ENCODE measurements around the gene DCAF8. TPM values are rescaled to one million over a fixed set of nuclear protein-coding genes. Genes with fewer than 3 reads are reported as not detected.

DCAF8 gene
- total RNA-seq, 1 experiment from 2014 or later = 143 TPM

DNA sequence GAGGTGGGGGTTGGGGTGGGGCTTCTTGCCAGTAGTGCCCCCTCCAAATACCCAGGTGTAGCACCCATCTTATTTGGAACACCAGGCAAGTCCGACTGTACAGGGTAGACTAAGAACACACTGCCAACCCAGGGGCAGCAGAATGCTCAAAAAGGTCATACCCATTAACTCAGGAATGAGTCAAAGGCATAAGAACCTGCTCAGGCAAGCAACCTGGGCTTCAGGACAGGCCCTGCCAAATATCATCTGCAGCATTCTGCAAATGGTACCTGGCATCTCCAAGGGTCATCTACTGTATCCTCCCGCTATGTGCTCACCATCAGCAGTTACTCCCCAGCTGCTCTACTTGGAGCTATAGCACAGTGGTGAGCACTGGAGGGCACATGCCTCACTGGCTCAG lies 37.7 kb downstream of the DCAF8 start:
- no peak overlapping the region for H3K4me3 Mint-ChIP-seq
- ATAC-seq (no peak), DNase-seq (ENCODE audit: low spot score) (no peak)
- TF ChIP-seq, protein P1, sequence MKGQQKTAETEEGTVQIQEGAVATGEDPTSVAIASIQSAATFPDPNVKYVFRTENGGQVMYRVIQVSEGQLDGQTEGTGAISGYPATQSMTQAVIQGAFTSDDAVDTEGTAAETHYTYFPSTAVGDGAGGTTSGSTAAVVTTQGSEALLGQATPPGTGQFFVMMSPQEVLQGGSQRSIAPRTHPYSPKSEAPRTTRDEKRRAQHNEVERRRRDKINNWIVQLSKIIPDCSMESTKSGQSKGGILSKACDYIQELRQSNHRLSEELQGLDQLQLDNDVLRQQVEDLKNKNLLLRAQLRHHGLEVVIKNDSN (CRISPR knock-in tag; IDR thresholded peaks at IDR 0.05) = no peak
- TF ChIP-seq, protein P2, sequence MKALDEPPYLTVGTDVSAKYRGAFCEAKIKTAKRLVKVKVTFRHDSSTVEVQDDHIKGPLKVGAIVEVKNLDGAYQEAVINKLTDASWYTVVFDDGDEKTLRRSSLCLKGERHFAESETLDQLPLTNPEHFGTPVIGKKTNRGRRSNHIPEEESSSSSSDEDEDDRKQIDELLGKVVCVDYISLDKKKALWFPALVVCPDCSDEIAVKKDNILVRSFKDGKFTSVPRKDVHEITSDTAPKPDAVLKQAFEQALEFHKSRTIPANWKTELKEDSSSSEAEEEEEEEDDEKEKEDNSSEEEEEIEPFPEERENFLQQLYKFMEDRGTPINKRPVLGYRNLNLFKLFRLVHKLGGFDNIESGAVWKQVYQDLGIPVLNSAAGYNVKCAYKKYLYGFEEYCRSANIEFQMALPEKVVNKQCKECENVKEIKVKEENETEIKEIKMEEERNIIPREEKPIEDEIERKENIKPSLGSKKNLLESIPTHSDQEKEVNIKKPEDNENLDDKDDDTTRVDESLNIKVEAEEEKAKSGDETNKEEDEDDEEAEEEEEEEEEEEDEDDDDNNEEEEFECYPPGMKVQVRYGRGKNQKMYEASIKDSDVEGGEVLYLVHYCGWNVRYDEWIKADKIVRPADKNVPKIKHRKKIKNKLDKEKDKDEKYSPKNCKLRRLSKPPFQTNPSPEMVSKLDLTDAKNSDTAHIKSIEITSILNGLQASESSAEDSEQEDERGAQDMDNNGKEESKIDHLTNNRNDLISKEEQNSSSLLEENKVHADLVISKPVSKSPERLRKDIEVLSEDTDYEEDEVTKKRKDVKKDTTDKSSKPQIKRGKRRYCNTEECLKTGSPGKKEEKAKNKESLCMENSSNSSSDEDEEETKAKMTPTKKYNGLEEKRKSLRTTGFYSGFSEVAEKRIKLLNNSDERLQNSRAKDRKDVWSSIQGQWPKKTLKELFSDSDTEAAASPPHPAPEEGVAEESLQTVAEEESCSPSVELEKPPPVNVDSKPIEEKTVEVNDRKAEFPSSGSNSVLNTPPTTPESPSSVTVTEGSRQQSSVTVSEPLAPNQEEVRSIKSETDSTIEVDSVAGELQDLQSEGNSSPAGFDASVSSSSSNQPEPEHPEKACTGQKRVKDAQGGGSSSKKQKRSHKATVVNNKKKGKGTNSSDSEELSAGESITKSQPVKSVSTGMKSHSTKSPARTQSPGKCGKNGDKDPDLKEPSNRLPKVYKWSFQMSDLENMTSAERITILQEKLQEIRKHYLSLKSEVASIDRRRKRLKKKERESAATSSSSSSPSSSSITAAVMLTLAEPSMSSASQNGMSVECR (CRISPR knock-in tag; IDR thresholded peaks at IDR 0.05; ENCODE audit: borderline replicate concordance) = no peak
- TF ChIP-seq GRHL2 (CRISPR knock-in tag; IDR thresholded peaks at IDR 0.05; ENCODE audit: insufficient replicate concordance, severe bottlenecking) (no peak), TCF7 (CRISPR knock-in tag; IDR thresholded peaks at IDR 0.05; ENCODE audit: low read depth) (no peak), TP53 (CRISPR knock-in tag; IDR thresholded peaks at IDR 0.05) (no peak), ZNF219 (CRISPR knock-in tag; IDR thresholded peaks at IDR 0.05; ENCODE audit: borderline replicate concordance) (no peak), FOXJ3 (CRISPR knock-in tag; IDR thresholded peaks at IDR 0.05; ENCODE audit: borderline replicate concordance) (no peak), ETV6 (CRISPR knock-in tag; IDR thresholded peaks at IDR 0.05) (no peak), MYBL2 (CRISPR knock-in tag; IDR thresholded peaks at IDR 0.05) (no peak), NFE2L1 (CRISPR knock-in tag; IDR thresholded peaks at IDR 0.05) (no peak), KAT7 (CRISPR knock-in tag; IDR thresholded peaks at IDR 0.05; ENCODE audit: borderline replicate concordance) (no peak)
- TF ChIP-seq, protein P3, sequence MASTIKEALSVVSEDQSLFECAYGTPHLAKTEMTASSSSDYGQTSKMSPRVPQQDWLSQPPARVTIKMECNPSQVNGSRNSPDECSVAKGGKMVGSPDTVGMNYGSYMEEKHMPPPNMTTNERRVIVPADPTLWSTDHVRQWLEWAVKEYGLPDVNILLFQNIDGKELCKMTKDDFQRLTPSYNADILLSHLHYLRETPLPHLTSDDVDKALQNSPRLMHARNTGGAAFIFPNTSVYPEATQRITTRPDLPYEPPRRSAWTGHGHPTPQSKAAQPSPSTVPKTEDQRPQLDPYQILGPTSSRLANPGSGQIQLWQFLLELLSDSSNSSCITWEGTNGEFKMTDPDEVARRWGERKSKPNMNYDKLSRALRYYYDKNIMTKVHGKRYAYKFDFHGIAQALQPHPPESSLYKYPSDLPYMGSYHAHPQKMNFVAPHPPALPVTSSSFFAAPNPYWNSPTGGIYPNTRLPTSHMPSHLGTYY (CRISPR knock-in tag; IDR thresholded peaks at IDR 0.05) = no peak
- TF ChIP-seq, protein P4, sequence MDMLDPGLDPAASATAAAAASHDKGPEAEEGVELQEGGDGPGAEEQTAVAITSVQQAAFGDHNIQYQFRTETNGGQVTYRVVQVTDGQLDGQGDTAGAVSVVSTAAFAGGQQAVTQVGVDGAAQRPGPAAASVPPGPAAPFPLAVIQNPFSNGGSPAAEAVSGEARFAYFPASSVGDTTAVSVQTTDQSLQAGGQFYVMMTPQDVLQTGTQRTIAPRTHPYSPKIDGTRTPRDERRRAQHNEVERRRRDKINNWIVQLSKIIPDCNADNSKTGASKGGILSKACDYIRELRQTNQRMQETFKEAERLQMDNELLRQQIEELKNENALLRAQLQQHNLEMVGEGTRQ (CRISPR knock-in tag; IDR thresholded peaks at IDR 0.05) = no peak
- TF ChIP-seq, protein P5, sequence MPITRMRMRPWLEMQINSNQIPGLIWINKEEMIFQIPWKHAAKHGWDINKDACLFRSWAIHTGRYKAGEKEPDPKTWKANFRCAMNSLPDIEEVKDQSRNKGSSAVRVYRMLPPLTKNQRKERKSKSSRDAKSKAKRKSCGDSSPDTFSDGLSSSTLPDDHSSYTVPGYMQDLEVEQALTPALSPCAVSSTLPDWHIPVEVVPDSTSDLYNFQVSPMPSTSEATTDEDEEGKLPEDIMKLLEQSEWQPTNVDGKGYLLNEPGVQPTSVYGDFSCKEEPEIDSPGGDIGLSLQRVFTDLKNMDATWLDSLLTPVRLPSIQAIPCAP (CRISPR knock-in tag; IDR thresholded peaks at IDR 0.05) = no peak
- TF ChIP-seq, protein P6, sequence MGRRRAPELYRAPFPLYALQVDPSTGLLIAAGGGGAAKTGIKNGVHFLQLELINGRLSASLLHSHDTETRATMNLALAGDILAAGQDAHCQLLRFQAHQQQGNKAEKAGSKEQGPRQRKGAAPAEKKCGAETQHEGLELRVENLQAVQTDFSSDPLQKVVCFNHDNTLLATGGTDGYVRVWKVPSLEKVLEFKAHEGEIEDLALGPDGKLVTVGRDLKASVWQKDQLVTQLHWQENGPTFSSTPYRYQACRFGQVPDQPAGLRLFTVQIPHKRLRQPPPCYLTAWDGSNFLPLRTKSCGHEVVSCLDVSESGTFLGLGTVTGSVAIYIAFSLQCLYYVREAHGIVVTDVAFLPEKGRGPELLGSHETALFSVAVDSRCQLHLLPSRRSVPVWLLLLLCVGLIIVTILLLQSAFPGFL (CRISPR knock-in tag; IDR thresholded peaks at IDR 0.05; ENCODE audit: borderline replicate concordance) = no peak
- peaks cover 58% of the 10 kb centered on the region for H3K36me3 Mint-ChIP-seq
- CTCF ChIA-PET = interaction anchor here (1.1 to 1.5 kb wide), 3 partner anchors 27 to 139 kb away, joined by 4 to 6 read pairs (median 6); no protein-coding TSS in a partner anchor
- H3K27me3 Mint-ChIP-seq (ENCODE audit: low read depth) = no peaks in the 10 kb centered on the region
- no peaks in the 10 kb centered on the region for H3K9me3 Mint-ChIP-seq
- no peak overlapping the region for H3K27ac Mint-ChIP-seq
- POLR2A ChIA-PET = no interaction called here
- peaks cover 8% of the 10 kb centered on the region for H3K4me1 Mint-ChIP-seq

DNA sequence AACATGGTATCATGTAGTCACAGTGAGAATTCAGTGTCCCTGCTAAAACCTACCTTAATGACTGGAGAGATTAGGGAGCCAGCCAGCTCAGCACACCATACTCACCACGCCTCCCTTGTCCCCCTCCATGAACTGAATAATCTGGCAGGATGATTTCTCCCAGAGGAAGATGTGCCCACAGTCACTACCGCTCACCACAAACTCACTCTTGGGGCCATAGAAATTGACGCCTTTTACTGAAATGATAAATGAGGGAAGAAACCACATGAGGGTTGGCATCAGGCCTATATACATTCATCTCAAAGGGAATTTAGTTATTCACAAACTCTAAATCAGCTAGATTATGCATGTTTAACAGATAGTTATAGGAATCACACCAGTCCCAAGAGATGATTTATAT lies 39.8 kb downstream of the DCAF8 start:
- ATAC-seq = no peak
- DNase-seq (ENCODE audit: low spot score) = no peak
- no peaks in the 10 kb centered on the region for H3K27me3 Mint-ChIP-seq (ENCODE audit: low read depth)
- H3K9me3 Mint-ChIP-seq = no peaks in the 10 kb centered on the region
- no peak overlapping the region for H3K4me3 Mint-ChIP-seq
- CTCF ChIA-PET = interaction anchor here (1.2 to 4.6 kb wide), 3 partner anchors 30 to 122 kb away, joined by 4 to 54 read pairs (median 10); no protein-coding TSS in a partner anchor
- no peak overlapping the region for H3K27ac Mint-ChIP-seq
- H3K36me3 Mint-ChIP-seq = peaks cover 59% of the 10 kb centered on the region
- POLR2A ChIA-PET = no interaction called here
- peaks cover 13% of the 10 kb centered on the region for H3K4me1 Mint-ChIP-seq
- TF ChIP-seq NR1H2 (CRISPR knock-in tag; IDR thresholded peaks at IDR 0.05) = no peak
- TF ChIP-seq, protein P1 (CRISPR knock-in tag; IDR thresholded peaks at IDR 0.05) = no peak
- TF ChIP-seq, protein P7, sequence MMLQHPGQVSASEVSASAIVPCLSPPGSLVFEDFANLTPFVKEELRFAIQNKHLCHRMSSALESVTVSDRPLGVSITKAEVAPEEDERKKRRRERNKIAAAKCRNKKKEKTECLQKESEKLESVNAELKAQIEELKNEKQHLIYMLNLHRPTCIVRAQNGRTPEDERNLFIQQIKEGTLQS (CRISPR knock-in tag; conservative IDR thresholded peaks at IDR 0.05) = no peak
- no peak for TF ChIP-seq EMX1 (CRISPR knock-in tag; IDR thresholded peaks at IDR 0.05)
- TF ChIP-seq, protein P6 (CRISPR knock-in tag; IDR thresholded peaks at IDR 0.05; ENCODE audit: borderline replicate concordance) = no peak
- no peak for TF ChIP-seq TCF7 (CRISPR knock-in tag; IDR thresholded peaks at IDR 0.05; ENCODE audit: low read depth)
- TF ChIP-seq ZNF396 (CRISPR knock-in tag; IDR thresholded peaks at IDR 0.05; ENCODE audit: borderline replicate concordance) = no peak
- no peak for TF ChIP-seq ZNF263 (CRISPR knock-in tag; IDR thresholded peaks at IDR 0.05; ENCODE audit: low read depth)
- TF ChIP-seq CBFB (CRISPR knock-in tag; IDR thresholded peaks at IDR 0.05; ENCODE audit: low read depth) = no peak
- no peak for TF ChIP-seq ZNF423 (CRISPR knock-in tag; IDR thresholded peaks at IDR 0.05)

Measured in WTC11 (cell line).